Stimulated activated CD8-positive, alpha-beta memory T cell treated with anti-CD3 and anti-CD28 coated beads, Interleukin-4, amount 100 ng/mL, for 4 hours (primary cell): ENCODE results near the gene PHAF1.

ENCODE experiments used
- DNase-seq, 2 donors: peaks; one replicate each; pipeline ENCODE4 v3.0.0-alpha.2; 2020; ENCODE audit warnings: low read depth in 2 of 2, low spot score in 1 of 2

The PHAF1 gene

GRCh38 chr16:67146523-67147357 lies 37.0 kb downstream of the PHAF1 start:
- no peak for DNase-seq

- no peak for DNase-seq
Observed at GRCh38 chr16:67147437-67148140, 37.8 kb downstream of the PHAF1 start.

GRCh38 chr16:67148221-67148620 lies 38.5 kb downstream of the PHAF1 start:
- DNase-seq: no peak

GRCh38 chr16:67148656-67149275 lies 39.0 kb downstream of the PHAF1 start:
- no peak for DNase-seq

- no peak for DNase-seq
Observed at GRCh38 chr16:67149276-67150046, 39.7 kb downstream of the PHAF1 start.

- DNase-seq: peak in 1 of 2 donors; percentile 40
Observed at GRCh38 chr16:67150047-67150832, 40.5 kb downstream of the PHAF1 start.

GRCh38 chr16:67150833-67151396 lies 41.2 kb downstream of the PHAF1 start, which contains the start of gene B3GNT9:
B3GNT9 (minus strand) TSS chr16:67150998; CDS start chr16:67150485, 513 bp downstream.
- DNase-seq: no peak

- DNase-seq: no peak
Observed at GRCh38 chr16:67151431-67152097, 41.8 kb downstream of the PHAF1 start.

- DNase-seq: no peak
Observed at GRCh38 chr16:67154578-67155294, 45.0 kb downstream of the PHAF1 start.

- peak; percentile 49 to 56 for DNase-seq
Observed at GRCh38 chr16:67155295-67156142, 45.8 kb downstream of the PHAF1 start.

- DNase-seq: no peak
Observed at GRCh38 chr16:67156143-67156844, 46.6 kb downstream of the PHAF1 start.

- no peak for DNase-seq
Observed at GRCh38 chr16:67157106-67157748, 47.5 kb downstream of the PHAF1 start.

GRCh38 chr16:67157892-67158635 lies 48.3 kb downstream of the PHAF1 start:
- DNase-seq: no peak

GRCh38 chr16:67158637-67159600 lies 49.2 kb downstream of the PHAF1 start:
- peak; percentile 57 to 58 for DNase-seq

- DNase-seq: no peak
Observed at GRCh38 chr16:67161595-67162058, 51.9 kb downstream of the PHAF1 start.
